HepG2 (cell line): ENCODE measurements around the gene AS3MT. TPM values are rescaled to one million over a fixed set of nuclear protein-coding genes. Genes with fewer than 3 reads are reported as not detected.

Experiments used
- CREM ChIP-seq, 2 experiments: sonication (generic) in 1 of 2; formaldehyde crosslinking in 1 of 2; IDR thresholded peaks; 2 replicates each; pipeline versions ENCODE4 v1.4.0 to v1.6.1; 2016 to 2020; ENCODE audit warnings: antibody characterized with exemption in 1 of 2, mild to moderate bottlenecking in 1 of 2, missing genetic modification reagents in 1 of 2
- DR1 ChIP-seq: sonication (generic); formaldehyde crosslinking; IDR thresholded peaks from 2 replicates; pipeline ENCODE4 v1.8.0; 2021; ENCODE audit warnings: mild to moderate bottlenecking, missing genetic modification reagents, inconsistent platforms
- E2F2 ChIP-seq: sonication (generic); formaldehyde crosslinking; IDR thresholded peaks from 2 replicates; pipeline ENCODE4 v1.4.0; 2020; ENCODE audit warnings: missing genetic modification reagents, borderline replicate concordance
- FOXP4 ChIP-seq: sonication (generic); formaldehyde crosslinking; IDR thresholded peaks from 2 replicates; pipeline ENCODE4 v1.4.0; 2020; ENCODE audit warnings: missing genetic modification reagents
- HDAC1 ChIP-seq: sonication (generic); formaldehyde crosslinking; IDR thresholded peaks from 2 replicates; pipeline ENCODE4 v1.5.1; 2020; ENCODE audit warnings: mild to moderate bottlenecking, missing genetic modification reagents
- KDM6A ChIP-seq: IDR thresholded peaks from 2 replicates; pipeline ENCODE4 v1.6.1; 2016; ENCODE audit warnings: low read depth
- MAFG ChIP-seq: sonication (generic); formaldehyde crosslinking; IDR thresholded peaks from 2 replicates; pipeline ENCODE4 v1.5.1; 2020; ENCODE audit warnings: mild to moderate bottlenecking, missing genetic modification reagents
- REXO4 ChIP-seq: sonication (generic); formaldehyde crosslinking; IDR thresholded peaks from 2 replicates; pipeline ENCODE4 v1.8.0; 2022; ENCODE audit warnings: missing genetic modification reagents, mild to moderate bottlenecking, borderline replicate concordance
- SRSF1 ChIP-seq: fragments of 200-400 bp; formaldehyde crosslinking; optimal IDR thresholded peaks from 2 replicates; pipeline ENCODE3; 2017; ENCODE audit warnings: mild to moderate bottlenecking, low read depth, low read length, moderate library complexity
- ZBTB40 ChIP-seq, 2 experiments: fragments of 450-650 bp in 1 of 2; sonication (generic) in 1 of 2; formaldehyde crosslinking in 1 of 2; IDR thresholded peaks; 2 replicates each; pipeline versions ENCODE4 v1.6.1 to v1.8.0; 2016 to 2022; ENCODE audit warnings: antibody characterized with exemption in 1 of 2, mild to moderate bottlenecking in 1 of 2, missing genetic modification reagents in 1 of 2
- ZBTB42 ChIP-seq: sonication (generic); formaldehyde crosslinking; IDR thresholded peaks from 2 replicates; pipeline ENCODE4 v1.5.0; 2020; ENCODE audit warnings: mild to moderate bottlenecking, missing genetic modification reagents
- ZNF274 ChIP-seq: sonication (generic); formaldehyde crosslinking; IDR thresholded peaks from 2 replicates; pipeline ENCODE4 v1.5.1; 2020; ENCODE audit warnings: mild to moderate bottlenecking, missing genetic modification reagents
- ZNF557 ChIP-seq: sonication (generic); formaldehyde crosslinking; IDR thresholded peaks from 2 replicates; pipeline ENCODE4 v1.4.0; 2020; ENCODE audit warnings: missing genetic modification reagents
- ZNF614 ChIP-seq: IDR thresholded peaks from 2 replicates; pipeline ENCODE4 v1.6.1; 2018; ENCODE audit warnings: missing biosample characterization, missing genetic modification reagents, inconsistent platforms, borderline replicate concordance
- ZNF720 ChIP-seq: sonication (generic); formaldehyde crosslinking; IDR thresholded peaks from 2 replicates; pipeline ENCODE4 v1.4.0; 2020; ENCODE audit warnings: missing genetic modification reagents
- ZNF75D ChIP-seq: sonication (generic); formaldehyde crosslinking; IDR thresholded peaks from 2 replicates; pipeline ENCODE4 v1.8.1; 2023; ENCODE audit warnings: missing genetic modification reagents, mild to moderate bottlenecking, borderline replicate concordance
- ZNF841 ChIP-seq: sonication (generic); formaldehyde crosslinking; IDR thresholded peaks from 2 replicates; pipeline ENCODE4 v1.8.1; 2023; ENCODE audit warnings: missing genetic modification reagents, borderline replicate concordance
- polyA plus RNA-seq, 8 experiments: library from polyadenylated mRNA; depleted of rRNA in 3 of 8; stranded (reverse) in 7 of 8; unstranded in 1 of 8; fragments of >200 nt; fragmentation: Illumina TruSeq in 4 of 8; extraction: Trizol in 4 of 8; gene quantifications; 2 replicates each; pipeline versions ENCODE4 v1.2.1 to v1.2.3, GENCODE V29; 2011 to 2016; ENCODE audit warnings: low read depth in 4 of 8, missing spikeins in 1 of 8, mixed read lengths in 1 of 8; ENCODE audit not compliant: insufficient read depth in 1 of 8
- total RNA-seq, 5 experiments: library from RNA; depleted of rRNA; stranded (reverse); fragments of >200 nt; fragmentation: Illumina TruSeq; extraction: Trizol; gene quantifications; 2 replicates each; pipeline ENCODE4 v1.2.3, GENCODE V29; 2016; ENCODE audit warnings: low read depth in 1 of 5

AS3MT gene
- total and polyA plus RNA-seq, 2 of the 13 experiments (the other 11 are each of a cell fraction or from before 2014, with no cell fraction given): 8.7 to 17.4 TPM

- TF ChIP-seq MAFG (CRISPR knock-in tag) (no peak), FOXP4 (CRISPR knock-in tag) (no peak), SRSF1 (peak; percentile 34), REXO4 (CRISPR knock-in tag) (0 out of 2 replicates have a peak, but pooled peaks have one; percentile 42), DR1 (CRISPR knock-in tag) (no peak), ZNF274 (CRISPR knock-in tag) (no peak), CREM (IDR thresholded peaks at IDR 0.05) (no peak), CREM (CRISPR knock-in tag; IDR thresholded peaks at IDR 0.05) (no peak), ZNF75D (CRISPR knock-in tag) (no peak), ZBTB40 (IDR thresholded peaks at IDR 0.05) (no peak), ZBTB40 (CRISPR knock-in tag; IDR thresholded peaks at IDR 0.05) (no peak), ZBTB42 (0 out of 2 replicates have a peak, but pooled peaks have one; percentile 62), ZNF720 (CRISPR knock-in tag) (no peak), ZNF557 (no peak), KDM6A (CRISPR knock-in tag) (no peak), E2F2 (CRISPR knock-in tag) (no peak), HDAC1 (peak; percentile 71), ZNF841 (CRISPR knock-in tag) (no peak), ZNF614 (0 out of 2 replicates have a peak, but pooled peaks have one; percentile 15)
Observed at GRCh38 chr10:102917314-102917961, 48.2 kb downstream of the AS3MT start (continued).
